ENCODE results near the gene AVEN. TPM values are rescaled to one million over a fixed set of nuclear protein-coding genes. Genes with fewer than 3 reads are reported as not detected.

Gene AVEN
- total and polyA plus RNA-seq, 2 of the 8 experiments (the other 6 are each of a cell fraction or from before 2014, with no cell fraction given), result 5.5 to 17.0 TPM

GRCh38 chr15:34065941-34066340 is 26.9 kb upstream of the AVEN start (continued):
- TF ChIP-seq SIRT6 (IDR thresholded peaks at IDR 0.05; ENCODE audit: low read length), result no peak

All from H1 (cell line).